GM19397 (cell line): ENCODE data around the gene NEDD4L.

Experiments used
- ATAC-seq: cut with Tn5 transposase; IDR thresholded peaks from one replicate; pipeline ENCODE4 v1.9.1; 2021; ENCODE audit warnings: mild to moderate bottlenecking, moderate library complexity; ENCODE audit not compliant: unreplicated experiment

The NEDD4L gene

GRCh38 chr18:58438161-58438957 is 394.3 kb downstream of the NEDD4L start:
- ATAC-seq, result no peak

- no peak for ATAC-seq
These were observed 394.9 kb downstream of the NEDD4L start for GRCh38 chr18:58438958-58439300.

- no peak for ATAC-seq
These were observed 399.6 kb downstream of the NEDD4L start for GRCh38 chr18:58443671-58444070.

GRCh38 chr18:58446391-58447060 is 402.5 kb downstream of the NEDD4L start:
- no peak for ATAC-seq

GRCh38 chr18:58447402-58448095 is 403.5 kb downstream of the NEDD4L start:
- ATAC-seq, result no peak

GRCh38 chr18:58449464-58449863 is 405.4 kb downstream of the NEDD4L start:
- ATAC-seq, result no peak
